ENCODE data around the gene E2F7.

E2F7 gene, protein sequence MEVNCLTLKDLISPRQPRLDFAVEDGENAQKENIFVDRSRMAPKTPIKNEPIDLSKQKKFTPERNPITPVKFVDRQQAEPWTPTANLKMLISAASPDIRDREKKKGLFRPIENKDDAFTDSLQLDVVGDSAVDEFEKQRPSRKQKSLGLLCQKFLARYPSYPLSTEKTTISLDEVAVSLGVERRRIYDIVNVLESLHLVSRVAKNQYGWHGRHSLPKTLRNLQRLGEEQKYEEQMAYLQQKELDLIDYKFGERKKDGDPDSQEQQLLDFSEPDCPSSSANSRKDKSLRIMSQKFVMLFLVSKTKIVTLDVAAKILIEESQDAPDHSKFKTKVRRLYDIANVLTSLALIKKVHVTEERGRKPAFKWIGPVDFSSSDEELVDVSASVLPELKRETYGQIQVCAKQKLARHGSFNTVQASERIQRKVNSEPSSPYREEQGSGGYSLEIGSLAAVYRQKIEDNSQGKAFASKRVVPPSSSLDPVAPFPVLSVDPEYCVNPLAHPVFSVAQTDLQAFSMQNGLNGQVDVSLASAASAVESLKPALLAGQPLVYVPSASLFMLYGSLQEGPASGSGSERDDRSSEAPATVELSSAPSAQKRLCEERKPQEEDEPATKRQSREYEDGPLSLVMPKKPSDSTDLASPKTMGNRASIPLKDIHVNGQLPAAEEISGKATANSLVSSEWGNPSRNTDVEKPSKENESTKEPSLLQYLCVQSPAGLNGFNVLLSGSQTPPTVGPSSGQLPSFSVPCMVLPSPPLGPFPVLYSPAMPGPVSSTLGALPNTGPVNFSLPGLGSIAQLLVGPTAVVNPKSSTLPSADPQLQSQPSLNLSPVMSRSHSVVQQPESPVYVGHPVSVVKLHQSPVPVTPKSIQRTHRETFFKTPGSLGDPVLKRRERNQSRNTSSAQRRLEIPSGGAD

DNA sequence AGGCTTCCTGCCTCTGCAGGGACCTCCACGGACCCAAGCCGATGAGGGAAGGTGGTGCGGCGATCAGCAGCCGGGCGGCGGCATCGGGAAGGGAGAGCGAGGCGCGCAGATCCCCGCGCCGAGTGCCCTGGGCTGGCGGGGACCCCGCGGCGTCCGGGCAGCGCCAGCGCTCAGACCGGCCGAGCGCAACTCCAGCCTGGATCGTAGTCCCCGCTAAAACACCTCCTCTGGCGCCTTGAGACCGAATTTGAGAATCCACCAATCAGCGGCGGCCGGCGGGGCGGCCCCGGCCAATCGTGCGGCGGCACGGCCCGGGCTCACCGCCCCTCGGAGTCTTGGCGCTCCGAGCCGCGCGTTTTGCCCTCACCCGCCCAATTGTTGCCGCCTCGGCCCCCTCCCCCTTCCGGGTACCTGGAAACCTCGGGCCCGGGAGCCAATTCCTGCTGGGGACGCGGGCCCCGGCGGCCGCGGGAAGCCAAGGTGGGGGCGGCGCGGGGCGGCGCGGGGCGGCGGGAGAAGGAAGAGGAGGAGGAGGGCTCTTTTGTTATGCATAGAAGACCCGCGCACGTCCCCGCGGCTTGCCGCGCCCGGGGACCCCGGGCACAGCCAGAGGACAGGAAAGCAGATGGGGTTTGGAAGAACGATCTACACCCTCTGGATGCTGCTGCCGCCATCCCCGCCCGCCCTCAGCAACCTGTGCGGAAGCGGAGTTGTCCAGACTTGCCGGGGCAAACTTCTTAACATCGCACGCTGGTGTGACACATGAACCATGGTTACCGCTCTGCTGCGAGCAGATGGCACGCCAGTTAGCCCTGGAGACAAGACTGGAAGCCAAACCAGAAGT lies at the start of gene E2F7:
Gene E2F7, minus strand, starts transcription at position 209 of the 844 bp plus-strand sequence. CDS start 934 bp downstream, outside the sequence.
- TF ChIP-seq TCF12 (IDR thresholded peaks at IDR 0.05; ENCODE audit: low read depth) (peak; percentile 33; the same call in 1 of the 2 replicates), NFIC (IDR thresholded peaks at IDR 0.05) (peak; percentile 2; the same call in 1 of the 2 replicates), RAD21 (IDR thresholded peaks at IDR 0.05; ENCODE audit: low read depth) (no peak), TAF1 (IDR thresholded peaks at IDR 0.05; ENCODE audit: low read depth) (peak; percentile 28; the same call in 1 of the 2 replicates), TEAD4 (IDR thresholded peaks at IDR 0.05) (no peak; the same call in 1 of the 2 replicates), EGR1 (IDR thresholded peaks at IDR 0.05) (no peak), FOXM1 (IDR thresholded peaks at IDR 0.05; ENCODE audit: borderline replicate concordance, low read depth) (no peak), EP300 (IDR thresholded peaks at IDR 0.05; ENCODE audit: borderline replicate concordance) (no peak), CREB1 (IDR thresholded peaks at IDR 0.05; ENCODE audit: low read depth) (no peak), CEBPB (IDR thresholded peaks at IDR 0.05) (no peak), ZBTB7A (IDR thresholded peaks at IDR 0.05; ENCODE audit: low read depth) (peak; percentile 49), YY1 (IDR thresholded peaks at IDR 0.05; ENCODE audit: low read depth) (peak; percentile 62)
- TF ChIP-seq, protein P1, sequence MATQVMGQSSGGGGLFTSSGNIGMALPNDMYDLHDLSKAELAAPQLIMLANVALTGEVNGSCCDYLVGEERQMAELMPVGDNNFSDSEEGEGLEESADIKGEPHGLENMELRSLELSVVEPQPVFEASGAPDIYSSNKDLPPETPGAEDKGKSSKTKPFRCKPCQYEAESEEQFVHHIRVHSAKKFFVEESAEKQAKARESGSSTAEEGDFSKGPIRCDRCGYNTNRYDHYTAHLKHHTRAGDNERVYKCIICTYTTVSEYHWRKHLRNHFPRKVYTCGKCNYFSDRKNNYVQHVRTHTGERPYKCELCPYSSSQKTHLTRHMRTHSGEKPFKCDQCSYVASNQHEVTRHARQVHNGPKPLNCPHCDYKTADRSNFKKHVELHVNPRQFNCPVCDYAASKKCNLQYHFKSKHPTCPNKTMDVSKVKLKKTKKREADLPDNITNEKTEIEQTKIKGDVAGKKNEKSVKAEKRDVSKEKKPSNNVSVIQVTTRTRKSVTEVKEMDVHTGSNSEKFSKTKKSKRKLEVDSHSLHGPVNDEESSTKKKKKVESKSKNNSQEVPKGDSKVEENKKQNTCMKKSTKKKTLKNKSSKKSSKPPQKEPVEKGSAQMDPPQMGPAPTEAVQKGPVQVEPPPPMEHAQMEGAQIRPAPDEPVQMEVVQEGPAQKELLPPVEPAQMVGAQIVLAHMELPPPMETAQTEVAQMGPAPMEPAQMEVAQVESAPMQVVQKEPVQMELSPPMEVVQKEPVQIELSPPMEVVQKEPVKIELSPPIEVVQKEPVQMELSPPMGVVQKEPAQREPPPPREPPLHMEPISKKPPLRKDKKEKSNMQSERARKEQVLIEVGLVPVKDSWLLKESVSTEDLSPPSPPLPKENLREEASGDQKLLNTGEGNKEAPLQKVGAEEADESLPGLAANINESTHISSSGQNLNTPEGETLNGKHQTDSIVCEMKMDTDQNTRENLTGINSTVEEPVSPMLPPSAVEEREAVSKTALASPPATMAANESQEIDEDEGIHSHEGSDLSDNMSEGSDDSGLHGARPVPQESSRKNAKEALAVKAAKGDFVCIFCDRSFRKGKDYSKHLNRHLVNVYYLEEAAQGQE (IDR thresholded peaks at IDR 0.05; ENCODE audit: low read depth): no peak
- TF ChIP-seq, protein P2, sequence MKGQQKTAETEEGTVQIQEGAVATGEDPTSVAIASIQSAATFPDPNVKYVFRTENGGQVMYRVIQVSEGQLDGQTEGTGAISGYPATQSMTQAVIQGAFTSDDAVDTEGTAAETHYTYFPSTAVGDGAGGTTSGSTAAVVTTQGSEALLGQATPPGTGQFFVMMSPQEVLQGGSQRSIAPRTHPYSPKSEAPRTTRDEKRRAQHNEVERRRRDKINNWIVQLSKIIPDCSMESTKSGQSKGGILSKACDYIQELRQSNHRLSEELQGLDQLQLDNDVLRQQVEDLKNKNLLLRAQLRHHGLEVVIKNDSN (IDR thresholded peaks at IDR 0.05): no peak
- TF ChIP-seq, protein P3, sequence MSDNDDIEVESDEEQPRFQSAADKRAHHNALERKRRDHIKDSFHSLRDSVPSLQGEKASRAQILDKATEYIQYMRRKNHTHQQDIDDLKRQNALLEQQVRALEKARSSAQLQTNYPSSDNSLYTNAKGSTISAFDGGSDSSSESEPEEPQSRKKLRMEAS (IDR thresholded peaks at IDR 0.05): peak; percentile 86

DNA sequence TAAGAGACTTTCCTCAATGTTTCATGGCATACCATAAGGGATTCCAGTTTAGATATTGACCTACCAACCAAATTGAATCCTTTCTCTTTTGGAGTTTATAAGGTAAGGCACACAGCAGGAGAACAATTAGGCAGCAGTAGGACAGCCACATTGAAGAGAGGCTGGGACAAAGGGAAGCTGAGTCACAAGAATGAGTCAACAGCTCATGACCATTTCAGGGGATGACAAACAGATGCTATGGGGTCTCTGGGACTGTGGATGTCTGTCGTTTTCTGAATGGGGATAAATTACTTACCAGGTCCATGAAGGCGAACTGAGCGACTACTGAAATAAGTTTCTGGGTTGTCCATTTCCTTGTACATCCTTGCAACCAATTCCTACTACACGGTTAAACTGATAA lies 48.6 kb upstream of the E2F7 start:
- no peak for TF ChIP-seq TCF12 (IDR thresholded peaks at IDR 0.05; ENCODE audit: low read depth)
- TF ChIP-seq YY1 (IDR thresholded peaks at IDR 0.05; ENCODE audit: low read depth): no peak
- TF ChIP-seq EP300 (IDR thresholded peaks at IDR 0.05; ENCODE audit: borderline replicate concordance): no peak
- TF ChIP-seq, protein P2 (IDR thresholded peaks at IDR 0.05): no peak
- no peak for TF ChIP-seq CEBPB (IDR thresholded peaks at IDR 0.05)
- TF ChIP-seq, protein P3 (IDR thresholded peaks at IDR 0.05): no peak
- TF ChIP-seq CREB1 (IDR thresholded peaks at IDR 0.05; ENCODE audit: low read depth): no peak
- no peak for TF ChIP-seq TAF1 (IDR thresholded peaks at IDR 0.05; ENCODE audit: low read depth)
- no peak for TF ChIP-seq FOXM1 (IDR thresholded peaks at IDR 0.05; ENCODE audit: borderline replicate concordance, low read depth)
- TF ChIP-seq TEAD4 (IDR thresholded peaks at IDR 0.05): no peak
- TF ChIP-seq, protein P1 (IDR thresholded peaks at IDR 0.05; ENCODE audit: low read depth): no peak
- no peak for TF ChIP-seq RAD21 (IDR thresholded peaks at IDR 0.05; ENCODE audit: low read depth)
- no peak for TF ChIP-seq NFIC (IDR thresholded peaks at IDR 0.05)

DNA sequence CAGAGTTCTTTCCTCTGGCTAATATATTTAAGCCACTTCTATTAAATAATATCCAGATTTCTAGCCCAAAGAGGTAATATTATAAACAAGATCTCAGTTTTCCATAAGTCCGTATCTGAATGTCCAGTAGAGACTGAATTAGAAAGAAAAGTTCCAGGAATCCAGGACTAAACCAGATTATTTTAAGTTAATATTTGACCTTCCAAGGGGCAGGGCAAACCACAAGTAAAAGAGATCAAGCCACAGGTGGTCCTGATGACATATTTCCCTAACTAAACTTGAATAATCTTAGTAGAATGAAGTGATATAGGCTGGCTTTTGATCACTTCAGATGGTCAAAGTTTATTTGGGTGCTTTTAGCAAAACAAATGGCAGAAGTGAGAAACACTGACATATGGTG lies 43.3 kb upstream of the E2F7 start:
- TF ChIP-seq YY1 (IDR thresholded peaks at IDR 0.05; ENCODE audit: low read depth): no peak
- no peak for TF ChIP-seq EGR1 (IDR thresholded peaks at IDR 0.05)
- no peak for TF ChIP-seq RAD21 (IDR thresholded peaks at IDR 0.05; ENCODE audit: low read depth)
- no peak for TF ChIP-seq CEBPB (IDR thresholded peaks at IDR 0.05)
- TF ChIP-seq, protein P2 (IDR thresholded peaks at IDR 0.05): no peak
- TF ChIP-seq CREB1 (IDR thresholded peaks at IDR 0.05; ENCODE audit: low read depth): no peak
- no peak for TF ChIP-seq TAF1 (IDR thresholded peaks at IDR 0.05; ENCODE audit: low read depth)
- no peak for TF ChIP-seq TCF12 (IDR thresholded peaks at IDR 0.05; ENCODE audit: low read depth)
- no peak for TF ChIP-seq NFIC (IDR thresholded peaks at IDR 0.05)
- TF ChIP-seq, protein P3 (IDR thresholded peaks at IDR 0.05): no peak
- TF ChIP-seq FOXM1 (IDR thresholded peaks at IDR 0.05; ENCODE audit: borderline replicate concordance, low read depth): no peak
- TF ChIP-seq, protein P1 (IDR thresholded peaks at IDR 0.05; ENCODE audit: low read depth): no peak
- TF ChIP-seq ZBTB7A (IDR thresholded peaks at IDR 0.05; ENCODE audit: low read depth): no peak
- no peak for TF ChIP-seq TEAD4 (IDR thresholded peaks at IDR 0.05)
- TF ChIP-seq EP300 (IDR thresholded peaks at IDR 0.05; ENCODE audit: borderline replicate concordance): no peak

Data from Ishikawa (cell line).